HepG2 (cell line): ENCODE data around the gene TBCD.

ENCODE experiments used
- ATF3 ChIP-seq: sonication (generic); formaldehyde crosslinking; IDR thresholded peaks from 2 replicates; pipeline ENCODE4 v1.4.0; 2020; ENCODE audit warnings: missing genetic modification reagents
- CEBPB ChIP-seq: IDR thresholded peaks from 2 replicates; pipeline ENCODE4 v1.6.1; 2011; ENCODE audit warnings: low read depth, low read length, improper control_type of control experiment, borderline replicate concordance
- CTCF ChIP-seq: sonication (generic); formaldehyde crosslinking; IDR thresholded peaks from 2 replicates; pipeline ENCODE4 v1.5.0; 2020; ENCODE audit warnings: mild to moderate bottlenecking, missing genetic modification reagents, moderate library complexity
- GABPA ChIP-seq, 2 experiments: IDR thresholded peaks; 2 replicates each; pipeline ENCODE4 v1.6.1; 2011 to 2016; ENCODE audit warnings: low read depth in 2 of 2, low read length in 1 of 2, missing biosample characterization in 1 of 2, missing genetic modification characterization in 1 of 2
- HMGXB4 ChIP-seq, 2 experiments: sonication (generic) in 1 of 2; formaldehyde crosslinking in 1 of 2; IDR thresholded peaks; 2 replicates each; pipeline versions ENCODE4 v1.4.0 to v1.6.1; 2018 to 2020; ENCODE audit warnings: missing genetic modification reagents in 2 of 2, borderline replicate concordance in 1 of 2, low read depth in 1 of 2, mild to moderate bottlenecking in 1 of 2, missing biosample characterization in 1 of 2
- KDM5A ChIP-seq: fragments of 200-600 bp; sonication (generic); IDR thresholded peaks from 2 replicates; pipeline ENCODE4 v1.7.0; 2018; ENCODE audit warnings: antibody characterized with exemption, mild to moderate bottlenecking, low read length, borderline replicate concordance
- KLF12 ChIP-seq: sonication (generic); formaldehyde crosslinking; IDR thresholded peaks from 2 replicates; pipeline ENCODE4 v1.4.0; 2020; ENCODE audit warnings: missing genetic modification reagents, borderline replicate concordance
- TCF7L2 ChIP-seq: IDR thresholded peaks from 2 replicates; pipeline ENCODE4 v1.6.1; 2011; ENCODE audit warnings: mild to moderate bottlenecking, low read depth, low read length, moderate library complexity
- ZNF24 ChIP-seq: fragments of 450-650 bp; IDR thresholded peaks from 2 replicates; pipeline ENCODE4 v1.6.1; 2017; ENCODE audit warnings: antibody characterized with exemption, mild to moderate bottlenecking
- ZNF33A ChIP-seq: sonication (generic); formaldehyde crosslinking; IDR thresholded peaks from 2 replicates; pipeline ENCODE4 v1.5.1; 2020; ENCODE audit warnings: missing genetic modification reagents, mild to moderate bottlenecking, moderate library complexity, borderline replicate concordance
- ZNF503 ChIP-seq: sonication (generic); formaldehyde crosslinking; IDR thresholded peaks from 2 replicates; pipeline ENCODE4 v1.4.0; 2020; ENCODE audit warnings: missing genetic modification reagents
- ZNF720 ChIP-seq: sonication (generic); formaldehyde crosslinking; IDR thresholded peaks from 2 replicates; pipeline ENCODE4 v1.4.0; 2020; ENCODE audit warnings: missing genetic modification reagents
- ZNF746 ChIP-seq: sonication (generic); formaldehyde crosslinking; IDR thresholded peaks from 2 replicates; pipeline ENCODE4 v1.8.0; 2022; ENCODE audit warnings: mild to moderate bottlenecking, missing genetic modification reagents
- ZNF839 ChIP-seq: sonication (generic); formaldehyde crosslinking; IDR thresholded peaks from 2 replicates; pipeline ENCODE4 v1.4.0; 2020; ENCODE audit warnings: missing genetic modification reagents, mild to moderate bottlenecking, borderline replicate concordance

GRCh38 chr17:82716203-82717010, 35.5 kb upstream of the TBCD start, which contains the start of gene FN3KRP:
- TF ChIP-seq ZNF503 (CRISPR knock-in tag) (no peak), CEBPB (no peak), KDM5A (peak; percentile 72; the same call in 1 of the 2 replicates), ZNF839 (CRISPR knock-in tag) (no peak), TCF7L2 (no peak), HMGXB4 (CRISPR knock-in tag; IDR thresholded peaks at IDR 0.05; ENCODE audit: borderline replicate concordance in 1 of 2, low read depth in 1 of 2) (peak in 1 of 2 experiments; percentile 5; a peak in 1 of 4 replicates), KLF12 (CRISPR knock-in tag) (no peak), CTCF (CRISPR knock-in tag) (no peak), ATF3 (CRISPR knock-in tag) (no peak), ZNF746 (CRISPR knock-in tag) (no peak), ZNF24 (no peak), GABPA (IDR thresholded peaks at IDR 0.05; ENCODE audit: low read depth, low read length) (peak; percentile 66), GABPA (CRISPR knock-in tag; IDR thresholded peaks at IDR 0.05; ENCODE audit: low read depth) (peak; percentile 79), ZNF33A (no peak), ZNF720 (CRISPR knock-in tag) (no peak)
